ENCODE data around the gene TNS4.

DNA sequence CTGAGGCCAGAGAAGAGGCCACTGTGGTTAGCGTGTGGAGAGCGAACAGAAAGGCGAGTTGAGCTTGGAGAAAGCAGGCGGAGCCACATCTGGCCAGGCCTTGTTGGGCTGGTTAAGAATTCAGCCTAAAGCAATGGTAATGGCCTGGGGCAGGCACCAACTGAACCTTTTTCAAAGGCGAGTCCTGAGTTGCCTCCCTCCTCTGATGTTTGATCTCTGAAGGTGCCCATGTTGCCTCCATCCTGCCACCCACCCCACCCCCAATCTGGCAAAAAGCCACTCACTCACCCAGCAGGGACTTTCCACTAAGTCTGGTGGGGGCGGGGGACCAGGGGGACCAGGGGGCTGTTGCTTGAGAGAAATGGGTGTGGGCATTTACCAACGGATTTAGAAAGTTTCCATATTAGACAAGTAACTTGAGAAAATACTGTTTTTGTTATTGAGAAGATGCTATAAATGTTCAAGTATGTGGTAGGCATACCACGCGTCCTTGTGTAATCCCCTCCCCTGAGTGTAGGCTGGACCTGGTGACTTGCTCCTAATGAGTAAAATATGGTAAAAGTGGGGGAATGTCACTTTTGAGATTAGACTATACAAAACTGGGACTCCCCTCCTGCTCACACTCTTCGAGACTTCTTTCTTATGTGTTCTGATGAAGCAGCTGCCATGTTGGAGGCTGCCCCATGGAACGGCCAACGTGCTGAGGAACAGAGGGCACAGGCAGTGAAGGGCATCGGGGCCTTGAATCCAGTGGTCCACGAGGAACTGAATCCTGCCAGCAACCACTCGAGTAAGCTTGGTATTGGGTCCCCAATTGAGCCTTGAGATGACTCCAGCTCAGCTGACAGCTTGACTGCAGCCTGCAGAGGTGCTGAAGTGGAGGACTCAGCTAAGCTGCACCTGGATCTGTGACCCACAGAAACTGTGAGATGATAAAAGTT is 29.9 kb upstream of the TNS4 start:
- TF ChIP-seq, protein P1, sequence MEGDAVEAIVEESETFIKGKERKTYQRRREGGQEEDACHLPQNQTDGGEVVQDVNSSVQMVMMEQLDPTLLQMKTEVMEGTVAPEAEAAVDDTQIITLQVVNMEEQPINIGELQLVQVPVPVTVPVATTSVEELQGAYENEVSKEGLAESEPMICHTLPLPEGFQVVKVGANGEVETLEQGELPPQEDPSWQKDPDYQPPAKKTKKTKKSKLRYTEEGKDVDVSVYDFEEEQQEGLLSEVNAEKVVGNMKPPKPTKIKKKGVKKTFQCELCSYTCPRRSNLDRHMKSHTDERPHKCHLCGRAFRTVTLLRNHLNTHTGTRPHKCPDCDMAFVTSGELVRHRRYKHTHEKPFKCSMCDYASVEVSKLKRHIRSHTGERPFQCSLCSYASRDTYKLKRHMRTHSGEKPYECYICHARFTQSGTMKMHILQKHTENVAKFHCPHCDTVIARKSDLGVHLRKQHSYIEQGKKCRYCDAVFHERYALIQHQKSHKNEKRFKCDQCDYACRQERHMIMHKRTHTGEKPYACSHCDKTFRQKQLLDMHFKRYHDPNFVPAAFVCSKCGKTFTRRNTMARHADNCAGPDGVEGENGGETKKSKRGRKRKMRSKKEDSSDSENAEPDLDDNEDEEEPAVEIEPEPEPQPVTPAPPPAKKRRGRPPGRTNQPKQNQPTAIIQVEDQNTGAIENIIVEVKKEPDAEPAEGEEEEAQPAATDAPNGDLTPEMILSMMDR (IDR thresholded peaks at IDR 0.05), result no peak
- TF ChIP-seq POLR2A (IDR thresholded peaks at IDR 0.05), result no peak

Measured in esophagus squamous epithelium (tissue), 4 donors.